ENCODE measurements around the gene SPATA24.
"Not testable (repeated sequence)": the region's sequence is repeated elsewhere in the genome, so short reads cannot be mapped to it uniquely, and the experiment has no call there.

The SPATA24 gene

GRCh38 chr5:139383275-139383992, 20.5 kb downstream of the SPATA24 start, which contains the start of gene SLC23A1:
SLC23A1 (minus strand) TSS chr5:139383297; CDS start chr5:139383253, 44 bp downstream.
- no peak for DNase-seq (ENCODE audit: low read depth in 3 of 3)

- no peak for DNase-seq (ENCODE audit: low read depth in 3 of 3)
These were observed 21.1 kb downstream of the SPATA24 start for GRCh38 chr5:139382807-139383206.

GRCh38 chr5:139381837-139382761, 21.8 kb downstream of the SPATA24 start:
- DNase-seq (ENCODE audit: low read depth in 3 of 3), result no peak

- no peak for DNase-seq (ENCODE audit: low read depth in 3 of 3)
These were observed 24.1 kb downstream of the SPATA24 start for GRCh38 chr5:139379626-139380449.

GRCh38 chr5:139378941-139379361, 24.9 kb downstream of the SPATA24 start:
- no peak for DNase-seq (ENCODE audit: low read depth in 3 of 3)

- DNase-seq (ENCODE audit: low read depth in 3 of 3), result no peak
These were observed 25.6 kb downstream of the SPATA24 start for GRCh38 chr5:139378101-139378825.

- DNase-seq (ENCODE audit: low read depth in 3 of 3), result no peak
These were observed 26.7 kb downstream of the SPATA24 start for GRCh38 chr5:139377226-139377625.

GRCh38 chr5:139376364-139376763, 27.5 kb downstream of the SPATA24 start:
- DNase-seq (ENCODE audit: low read depth in 3 of 3), result no peak

- no peak for DNase-seq (ENCODE audit: low read depth in 3 of 3)
These were observed 29.0 kb downstream of the SPATA24 start for GRCh38 chr5:139374909-139375308.

- no peak for DNase-seq (ENCODE audit: low read depth in 3 of 3)
These were observed 32.1 kb downstream of the SPATA24 start for GRCh38 chr5:139371482-139372435.

- DNase-seq (ENCODE audit: low read depth in 3 of 3), result no peak
These were observed 34.7 kb downstream of the SPATA24 start for GRCh38 chr5:139369181-139369580.

GRCh38 chr5:139368613-139369012, 35.3 kb downstream of the SPATA24 start:
- no peak for DNase-seq (ENCODE audit: low read depth in 3 of 3)

GRCh38 chr5:139364466-139364865, 39.4 kb downstream of the SPATA24 start:
- no peak for DNase-seq (ENCODE audit: low read depth in 3 of 3)

GRCh38 chr5:139363937-139364336, 40.0 kb downstream of the SPATA24 start:
- no peak for DNase-seq (ENCODE audit: low read depth in 3 of 3)

GRCh38 chr5:139361835-139362429, 42.0 kb downstream of the SPATA24 start:
- no peak for DNase-seq (ENCODE audit: low read depth in 3 of 3)

GRCh38 chr5:139360384-139360783, 43.5 kb downstream of the SPATA24 start:
- no peak for DNase-seq (ENCODE audit: low read depth in 3 of 3)

- no peak for DNase-seq (ENCODE audit: low read depth in 3 of 3)
These were observed 45.8 kb downstream of the SPATA24 start for GRCh38 chr5:139358064-139358463.

GRCh38 chr5:139355900-139356299, 48.0 kb downstream of the SPATA24 start:
- not testable (repeated sequence) for DNase-seq (ENCODE audit: low read depth in 3 of 3)

- no peak for DNase-seq (ENCODE audit: low read depth in 3 of 3)
These were observed 49.7 kb downstream of the SPATA24 start for GRCh38 chr5:139354186-139354585.

GRCh38 chr5:139347863-139348262, 56.0 kb downstream of the SPATA24 start:
- not testable (repeated sequence) for DNase-seq (ENCODE audit: low read depth in 3 of 3)

Data from stimulated activated CD4-positive, alpha-beta T cell treated with anti-CD3 and anti-CD28 coated beads, TNF-alpha, amount 100 ng/mL, for 48 hours (primary cell).